ENCODE data around the gene NPPC. TPM values are rescaled to one million over a fixed set of nuclear protein-coding genes. Genes with fewer than 3 reads are reported as not detected.

The NPPC gene
- total and polyA plus RNA-seq, 2 donors: 0.37 to 1.4 TPM

GRCh38 chr2:231905026-231905425, 21.2 kb downstream of the NPPC start:
- H3K27ac ChIP-seq (ENCODE audit: low read depth): no peak overlapping the region
- WGBS: 90% methylated on average over 4 of the region's 4 CpGs
- no peaks in the 10 kb centered on the region for H3K4me1 ChIP-seq (ENCODE audit: insufficient read depth)
- DNase-seq (ENCODE audit: extremely low spot score): no peak
- H3K36me3 ChIP-seq (ENCODE audit: insufficient read depth): no peaks in the 10 kb centered on the region
- H3K4me3 ChIP-seq (ENCODE audit: low read depth, low read length): no peak overlapping the region

DNA sequence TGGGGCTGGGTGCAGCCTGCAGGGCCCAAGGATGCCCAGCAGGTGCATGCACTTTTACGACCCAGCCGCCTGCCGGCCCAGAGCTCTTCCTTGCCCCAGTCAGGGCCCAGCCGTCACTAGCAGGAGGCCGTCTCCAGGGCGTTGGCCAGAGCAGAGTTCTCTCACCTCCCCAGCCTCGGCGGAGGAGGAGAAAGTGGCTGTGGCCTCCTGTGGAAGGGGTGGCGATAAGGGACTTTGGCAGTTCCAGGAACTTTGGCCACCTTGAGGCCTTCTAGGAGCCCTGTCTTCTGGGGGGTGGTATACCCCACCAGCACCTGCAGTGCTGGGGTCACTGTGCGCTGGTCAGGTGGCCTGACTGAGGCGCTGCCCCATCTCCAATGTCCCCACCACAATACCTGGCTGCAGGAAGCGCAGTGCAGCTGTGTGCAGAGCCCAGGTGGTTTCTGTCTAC, 22.0 kb downstream of the NPPC start:
- Histone ChIP-seq H3K4me3 (ENCODE audit: low read depth, low read length) (no peak overlapping the region), H3K4me1 (ENCODE audit: insufficient read depth) (no peaks in the 10 kb centered on the region), H3K27ac (ENCODE audit: low read depth) (no peak overlapping the region), H3K36me3 (ENCODE audit: insufficient read depth) (no peaks in the 10 kb centered on the region)
- WGBS: 81% methylated on average over 12 of the region's 12 CpGs
- no peak for DNase-seq (ENCODE audit: extremely low spot score)

DNA sequence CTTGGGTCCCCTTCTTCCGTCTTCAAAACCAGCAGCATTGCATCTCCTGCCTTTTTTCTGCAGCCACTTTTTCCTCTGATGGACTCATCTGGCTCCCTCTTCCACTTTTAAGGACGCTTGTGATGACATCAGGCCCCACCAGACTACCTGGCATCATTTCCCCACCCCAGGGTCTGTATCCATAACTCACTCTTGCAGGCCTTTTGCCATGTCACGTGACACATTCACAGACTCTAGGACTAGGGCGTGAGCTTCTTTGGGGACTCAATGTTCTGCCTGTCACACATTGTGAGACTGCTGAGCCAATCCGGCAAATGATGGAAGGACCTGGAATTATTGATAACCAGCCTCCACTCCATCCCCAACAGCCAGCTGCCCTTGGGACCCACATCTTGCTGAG, 23.6 kb downstream of the NPPC start:
- DNase-seq (ENCODE audit: extremely low spot score): no peak
- no peak overlapping the region for H3K27ac ChIP-seq (ENCODE audit: low read depth)
- 78% methylated on average over 5 of the region's 5 CpGs for WGBS
- no peaks in the 10 kb centered on the region for H3K36me3 ChIP-seq (ENCODE audit: insufficient read depth)
- no peaks in the 10 kb centered on the region for H3K4me1 ChIP-seq (ENCODE audit: insufficient read depth)
- H3K4me3 ChIP-seq (ENCODE audit: low read depth, low read length): no peak overlapping the region

DNA sequence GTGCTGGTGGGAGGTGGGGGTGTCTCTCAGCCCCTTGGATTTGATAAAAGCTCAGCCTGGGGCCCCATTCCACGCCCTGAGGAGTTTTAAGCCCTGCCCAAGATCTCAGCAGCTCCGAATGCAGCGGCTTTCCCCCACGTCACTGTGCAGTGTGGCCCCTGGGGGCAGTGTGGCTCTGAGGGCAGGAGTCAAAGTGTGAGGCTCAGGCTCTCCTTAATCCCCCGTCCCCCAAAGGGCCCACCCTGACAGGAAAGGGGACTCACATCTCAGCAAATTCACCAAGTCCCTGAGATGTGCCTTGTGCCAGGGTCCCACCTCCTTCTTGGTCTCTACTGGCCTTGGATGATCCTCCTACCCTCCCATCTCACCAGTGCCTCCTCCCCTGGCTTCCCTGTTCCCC, 25.2 kb downstream of the NPPC start:
- H3K4me3 ChIP-seq (ENCODE audit: low read depth, low read length): no peak overlapping the region
- no peak overlapping the region for H3K27ac ChIP-seq (ENCODE audit: low read depth)
- H3K36me3 ChIP-seq (ENCODE audit: insufficient read depth): no peaks in the 10 kb centered on the region
- no peaks in the 10 kb centered on the region for H3K4me1 ChIP-seq (ENCODE audit: insufficient read depth)
- WGBS: 69% methylated on average over 5 of the region's 5 CpGs
- DNase-seq (ENCODE audit: extremely low spot score): no peak

GRCh38 chr2:231900486-231900942, 25.7 kb downstream of the NPPC start:
- Histone ChIP-seq H3K27ac (ENCODE audit: low read depth) (no peak overlapping the region), H3K36me3 (ENCODE audit: insufficient read depth) (no peaks in the 10 kb centered on the region), H3K4me3 (ENCODE audit: low read depth, low read length) (no peak overlapping the region), H3K4me1 (ENCODE audit: insufficient read depth) (no peaks in the 10 kb centered on the region)
- no peak for DNase-seq (ENCODE audit: extremely low spot score)
- WGBS: 14% methylated on average over 22 of the region's 22 CpGs

DNA sequence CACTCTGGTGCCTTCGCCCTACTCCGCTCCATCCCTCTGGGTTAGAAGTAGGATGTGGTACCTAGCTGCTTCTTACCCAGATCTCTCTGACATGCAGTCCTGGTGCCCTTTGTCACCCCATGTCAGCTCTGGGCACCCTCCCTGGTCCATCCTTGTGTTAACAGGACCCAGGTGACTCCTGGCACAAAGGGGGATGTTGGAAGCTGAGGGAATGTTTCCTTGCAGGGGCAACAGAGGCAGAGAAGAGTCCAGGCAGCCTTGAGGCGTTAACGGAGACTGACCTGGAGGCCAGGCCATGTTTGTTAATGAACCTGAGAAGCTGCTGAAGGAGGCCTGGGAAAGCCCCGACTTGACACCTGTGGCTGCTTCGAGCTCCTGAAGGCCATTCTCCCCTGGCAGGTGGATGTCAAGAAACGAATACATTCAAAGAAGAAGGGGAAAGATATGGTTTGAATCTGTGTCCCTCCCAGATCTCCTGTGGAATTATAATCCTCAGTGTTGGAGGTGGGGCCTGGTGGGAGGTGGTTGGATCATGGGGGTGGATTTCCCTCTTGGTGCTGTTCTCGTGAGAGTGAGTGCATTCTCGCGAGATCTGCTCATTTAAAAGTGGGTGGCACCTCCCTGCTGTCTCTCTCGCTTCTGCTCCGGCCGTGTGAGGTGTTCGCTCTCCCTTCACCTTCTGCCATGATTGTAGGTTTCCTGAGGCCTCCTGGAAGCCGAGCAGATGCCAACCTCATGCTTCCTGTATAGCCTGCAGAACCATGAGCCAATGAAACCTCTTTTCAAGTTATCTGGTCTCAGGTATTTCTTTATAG, 31.4 kb downstream of the NPPC start:
- no peak for DNase-seq (ENCODE audit: extremely low spot score)
- no peaks in the 10 kb centered on the region for H3K4me1 ChIP-seq (ENCODE audit: insufficient read depth)
- WGBS: 90% methylated on average over 15 of the region's 15 CpGs

GRCh38 chr2:231891514-231891905, 34.7 kb downstream of the NPPC start:
- Histone ChIP-seq H3K27ac (ENCODE audit: low read depth) (no peak overlapping the region), H3K4me1 (ENCODE audit: insufficient read depth) (no peaks in the 10 kb centered on the region), H3K36me3 (ENCODE audit: insufficient read depth) (no peaks in the 10 kb centered on the region), H3K4me3 (ENCODE audit: low read depth, low read length) (no peak overlapping the region)
- 82% methylated on average over 11 of the region's 11 CpGs for WGBS
- no peak for DNase-seq (ENCODE audit: extremely low spot score)

More for the DNA sequence above, 31.4 kb downstream of the NPPC start:
- Histone ChIP-seq H3K27ac (ENCODE audit: low read depth) (no peak overlapping the region), H3K4me3 (ENCODE audit: low read depth, low read length) (no peak overlapping the region), H3K36me3 (ENCODE audit: insufficient read depth) (no peaks in the 10 kb centered on the region)

DNA sequence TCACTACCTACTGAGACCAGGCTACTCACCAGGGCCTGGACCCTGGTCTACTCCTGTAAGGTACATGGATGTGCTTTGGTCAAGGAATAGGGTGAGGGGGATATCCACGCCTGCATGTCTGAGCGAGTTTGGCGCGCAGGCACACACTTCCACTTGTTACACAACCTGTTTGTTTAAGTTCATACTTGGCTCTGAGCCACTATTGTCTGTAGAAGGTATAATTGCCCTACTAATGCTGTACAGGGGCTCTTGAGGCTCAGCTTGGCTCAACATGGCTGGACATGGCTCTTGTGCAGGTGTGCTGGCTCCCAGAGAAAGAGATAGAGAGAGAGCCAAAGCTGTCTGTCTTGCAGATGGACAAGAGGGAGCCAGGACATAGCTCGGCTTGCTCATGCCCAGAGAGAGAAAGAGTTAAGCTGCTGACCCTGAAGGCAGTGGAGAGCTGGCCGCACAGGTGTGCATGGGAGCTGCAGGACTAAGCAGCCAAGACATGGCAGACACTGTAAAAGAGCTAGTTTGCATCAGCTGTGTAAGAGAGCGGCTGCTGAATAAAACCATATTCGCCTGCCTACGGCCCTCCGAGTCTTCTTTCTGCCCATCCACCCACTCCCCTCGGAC, 35.2 kb downstream of the NPPC start:
- no peaks in the 10 kb centered on the region for H3K36me3 ChIP-seq (ENCODE audit: insufficient read depth)
- DNase-seq (ENCODE audit: extremely low spot score): no peak
- WGBS: 83% methylated on average over 11 of the region's 11 CpGs
- no peaks in the 10 kb centered on the region for H3K4me1 ChIP-seq (ENCODE audit: insufficient read depth)
- H3K4me3 ChIP-seq (ENCODE audit: low read depth, low read length): no peak overlapping the region
- no peak overlapping the region for H3K27ac ChIP-seq (ENCODE audit: low read depth)

DNA sequence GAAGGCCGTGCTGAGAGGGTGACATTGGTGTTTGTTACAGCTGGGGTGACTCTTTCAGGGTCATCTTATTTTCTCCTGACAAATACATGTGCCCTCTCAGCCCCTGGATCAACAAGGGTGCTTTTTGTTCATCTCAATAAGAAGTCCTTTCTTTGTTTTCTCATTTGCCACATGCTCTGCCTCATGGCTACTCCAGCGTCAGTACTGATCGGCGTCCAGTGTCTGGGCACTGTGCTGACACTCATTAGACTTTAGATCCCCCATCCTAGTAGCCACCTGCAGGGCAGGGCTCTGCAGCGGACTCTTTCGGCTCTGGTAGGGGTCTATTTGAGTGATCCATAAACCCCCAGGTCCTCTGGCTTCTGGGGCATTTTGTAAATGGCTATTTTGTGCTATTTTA, 38.4 kb downstream of the NPPC start:
- H3K4me1 ChIP-seq (ENCODE audit: insufficient read depth): no peaks in the 10 kb centered on the region
- H3K27ac ChIP-seq (ENCODE audit: low read depth): no peak overlapping the region
- no peaks in the 10 kb centered on the region for H3K36me3 ChIP-seq (ENCODE audit: insufficient read depth)
- 89% methylated on average over 6 of the region's 6 CpGs for WGBS
- no peak overlapping the region for H3K4me3 ChIP-seq (ENCODE audit: low read depth, low read length)
- DNase-seq (ENCODE audit: extremely low spot score): no peak

- Histone ChIP-seq H3K36me3 (ENCODE audit: insufficient read depth) (no peaks in the 10 kb centered on the region), H3K27ac (ENCODE audit: low read depth) (no peak overlapping the region), H3K4me1 (ENCODE audit: insufficient read depth) (no peaks in the 10 kb centered on the region), H3K4me3 (ENCODE audit: low read depth, low read length) (no peak overlapping the region)
- 72% methylated on average over 3 of the region's 3 CpGs for WGBS
- no peak for DNase-seq (ENCODE audit: extremely low spot score)
Observed at GRCh38 chr2:231886071-231886681, 40.0 kb downstream of the NPPC start.

DNA sequence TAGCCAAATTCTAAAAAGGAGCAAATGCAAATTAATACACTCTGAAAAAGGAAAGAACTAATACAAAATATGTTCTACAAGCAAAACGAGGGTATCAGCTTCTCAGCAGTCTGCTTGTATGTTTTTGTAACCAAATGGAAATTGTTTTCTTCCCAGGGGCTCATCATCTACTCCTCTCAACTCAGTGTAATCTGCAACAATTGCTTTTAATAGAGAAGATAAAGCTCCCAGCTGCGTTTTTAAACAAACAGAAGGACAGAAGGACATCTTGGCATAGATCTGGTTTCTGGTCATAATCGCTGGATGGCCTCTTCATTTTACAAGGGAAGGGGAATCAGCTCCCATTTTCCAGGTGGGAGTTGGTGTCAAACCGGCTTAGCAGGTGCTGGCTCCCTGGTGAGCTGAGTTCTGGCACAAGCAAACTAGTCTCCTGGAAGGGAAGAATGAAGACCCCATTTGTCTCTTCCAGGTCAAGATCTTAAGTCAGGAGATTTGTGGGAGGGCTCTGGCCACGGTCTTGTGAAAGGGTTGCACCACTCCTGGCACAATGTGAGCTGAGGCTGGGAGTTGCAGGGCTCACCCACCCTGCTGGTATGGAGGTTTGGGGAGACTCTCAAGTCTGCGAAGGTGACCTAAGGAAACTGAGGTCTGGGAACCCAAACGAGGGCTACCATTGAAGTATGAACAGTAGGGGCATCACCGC, 41.6 kb downstream of the NPPC start:
- DNase-seq (ENCODE audit: extremely low spot score): no peak
- H3K36me3 ChIP-seq (ENCODE audit: insufficient read depth): no peaks in the 10 kb centered on the region
- WGBS: 64% methylated on average over 8 of the region's 8 CpGs

DNA sequence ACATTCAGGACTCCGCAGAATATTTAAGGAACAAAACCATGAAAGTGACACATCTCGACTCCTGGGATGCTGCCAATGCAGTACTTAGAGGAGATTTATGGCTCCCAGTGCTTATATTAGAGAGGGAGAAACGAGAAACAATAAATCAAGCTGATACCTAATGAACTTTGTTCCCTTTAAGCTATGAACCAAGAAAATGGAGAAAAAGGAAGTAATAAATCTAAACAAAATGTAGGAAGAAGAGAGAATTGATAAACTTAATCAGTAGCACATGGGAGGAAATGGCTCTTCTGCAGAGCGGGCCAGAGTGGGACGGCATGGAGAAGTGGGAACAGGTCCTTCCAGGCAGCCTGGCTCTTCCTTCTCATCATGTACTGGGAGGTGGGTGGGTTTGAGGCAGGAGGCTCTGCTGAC, 42.7 kb downstream of the NPPC start:
- no peaks in the 10 kb centered on the region for H3K36me3 ChIP-seq (ENCODE audit: insufficient read depth)
- no peaks in the 10 kb centered on the region for H3K4me1 ChIP-seq (ENCODE audit: insufficient read depth)
- no peak overlapping the region for H3K27ac ChIP-seq (ENCODE audit: low read depth)
- no peak overlapping the region for H3K4me3 ChIP-seq (ENCODE audit: low read depth, low read length)
- peak; percentile 90 for DNase-seq (ENCODE audit: extremely low spot score)
- WGBS: 11% methylated on average over 5 of the region's 5 CpGs

More for the DNA sequence above, 41.6 kb downstream of the NPPC start:
- Histone ChIP-seq H3K4me3 (ENCODE audit: low read depth, low read length) (no peak overlapping the region), H3K4me1 (ENCODE audit: insufficient read depth) (no peaks in the 10 kb centered on the region), H3K27ac (ENCODE audit: low read depth) (no peak overlapping the region)

- Histone ChIP-seq H3K4me3 (ENCODE audit: low read depth, low read length) (no peak overlapping the region), H3K36me3 (ENCODE audit: insufficient read depth) (no peaks in the 10 kb centered on the region), H3K4me1 (ENCODE audit: insufficient read depth) (no peaks in the 10 kb centered on the region), H3K27ac (ENCODE audit: low read depth) (no peak overlapping the region)
- no peak for DNase-seq (ENCODE audit: extremely low spot score)
- WGBS: 77% methylated on average over 7 of the region's 7 CpGs
Observed at GRCh38 chr2:231882646-231883045, 43.5 kb downstream of the NPPC start.

Measured in urinary bladder (tissue), 4 donors.